ENCODE results near the gene BCR.

Gene BCR

DNA sequence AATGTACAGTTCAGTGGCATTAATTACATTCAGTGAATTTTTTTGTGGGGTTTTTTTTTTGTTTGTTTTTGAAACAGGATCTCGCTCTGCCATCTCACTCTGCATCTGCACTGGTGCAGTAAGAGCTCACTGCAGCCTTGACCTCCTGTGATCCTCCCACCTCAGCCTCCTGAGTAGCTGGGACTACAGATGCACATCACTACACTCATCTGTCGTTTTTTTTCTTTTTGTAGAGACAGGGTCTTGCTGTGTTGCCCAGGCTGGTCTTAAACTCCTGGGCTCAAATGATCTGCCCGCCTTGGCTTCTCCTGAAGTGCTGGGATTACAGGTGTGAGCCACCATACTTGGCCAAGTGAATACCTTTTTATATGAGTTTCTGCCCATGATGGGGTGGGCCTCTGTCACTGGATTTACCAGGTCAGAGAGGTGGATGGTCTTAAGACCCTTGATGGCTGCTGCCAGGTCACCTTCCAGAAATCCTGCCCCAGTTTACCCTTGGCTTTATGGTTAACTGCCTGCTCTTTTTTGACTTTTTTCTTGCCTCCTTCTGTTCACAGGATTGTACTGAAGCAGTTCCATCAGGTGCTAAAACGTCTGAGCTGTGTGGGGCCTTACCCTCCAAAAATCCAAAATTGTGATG is 22.6 kb downstream of the BCR start:
- no peak for DNase-seq

- DNase-seq: no peak
These were observed 23.3 kb downstream of the BCR start for GRCh38 chr22:23203452-23204124.

GRCh38 chr22:23204125-23204488 is 23.8 kb downstream of the BCR start:
- no peak for DNase-seq

GRCh38 chr22:23204541-23205157 is 24.3 kb downstream of the BCR start:
- no peak for DNase-seq

DNA sequence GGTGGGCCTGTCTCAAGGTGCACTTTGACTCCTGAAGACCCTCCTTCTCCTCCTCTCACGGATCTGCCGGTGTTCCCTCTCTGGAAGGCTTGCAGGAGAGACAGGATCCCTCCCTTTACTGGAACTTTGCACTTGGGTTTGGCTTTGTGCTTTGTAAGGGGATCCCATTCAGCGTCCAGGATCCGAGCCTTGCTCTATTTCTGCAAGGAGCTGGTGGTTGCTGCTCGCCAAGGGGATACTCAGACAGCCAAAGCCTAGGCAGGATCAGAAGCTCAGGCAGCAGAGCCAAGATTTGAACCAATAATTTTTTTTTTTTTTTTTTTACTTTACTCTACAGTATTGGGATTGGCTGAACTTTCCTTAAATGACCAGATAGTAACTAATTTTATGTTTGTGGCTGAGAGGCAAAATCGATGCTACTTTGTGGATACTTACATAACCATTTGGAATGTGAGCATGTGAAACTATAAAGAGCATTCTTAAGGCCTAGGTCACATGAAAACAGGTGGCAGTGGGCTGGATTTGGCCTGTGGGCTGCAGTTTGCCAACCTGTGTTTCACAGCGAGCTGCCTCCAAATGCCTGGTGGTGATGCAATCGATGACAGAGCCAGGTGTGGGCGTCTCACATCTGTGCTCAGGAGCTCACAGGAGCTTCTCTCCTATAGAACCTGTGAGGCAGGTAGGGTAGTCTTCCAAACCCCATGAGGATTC is 25.2 kb downstream of the BCR start:
- DNase-seq: no peak

- DNase-seq: no peak
These were observed 26.6 kb downstream of the BCR start for GRCh38 chr22:23206915-23207314.

- no peak for DNase-seq
These were observed 27.6 kb downstream of the BCR start for GRCh38 chr22:23207729-23208393.

GRCh38 chr22:23210428-23211170 is 30.3 kb downstream of the BCR start:
- DNase-seq: no peak

DNA sequence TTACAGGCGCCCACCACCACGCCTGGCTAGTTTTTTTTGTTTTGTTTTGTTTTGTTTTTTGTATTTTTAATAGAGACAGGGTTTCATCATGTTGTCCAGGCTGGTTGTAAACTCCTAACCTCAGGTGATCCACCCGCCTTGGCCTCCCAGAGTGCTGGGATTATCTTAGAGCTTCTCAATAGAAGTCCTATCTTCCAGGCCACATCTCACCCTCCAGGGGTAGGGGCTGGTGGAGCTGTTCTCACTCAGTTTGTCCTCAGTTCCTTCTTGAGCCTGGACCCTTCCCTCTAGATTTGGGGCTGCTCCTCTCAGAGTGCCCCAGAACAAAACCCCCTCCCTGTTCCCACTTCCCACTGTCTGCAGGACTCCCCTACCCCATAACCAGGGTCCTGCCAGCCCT is 31.3 kb downstream of the BCR start:
- DNase-seq: no peak

- DNase-seq: no peak
These were observed 32.0 kb downstream of the BCR start for GRCh38 chr22:23212061-23213021.

DNA sequence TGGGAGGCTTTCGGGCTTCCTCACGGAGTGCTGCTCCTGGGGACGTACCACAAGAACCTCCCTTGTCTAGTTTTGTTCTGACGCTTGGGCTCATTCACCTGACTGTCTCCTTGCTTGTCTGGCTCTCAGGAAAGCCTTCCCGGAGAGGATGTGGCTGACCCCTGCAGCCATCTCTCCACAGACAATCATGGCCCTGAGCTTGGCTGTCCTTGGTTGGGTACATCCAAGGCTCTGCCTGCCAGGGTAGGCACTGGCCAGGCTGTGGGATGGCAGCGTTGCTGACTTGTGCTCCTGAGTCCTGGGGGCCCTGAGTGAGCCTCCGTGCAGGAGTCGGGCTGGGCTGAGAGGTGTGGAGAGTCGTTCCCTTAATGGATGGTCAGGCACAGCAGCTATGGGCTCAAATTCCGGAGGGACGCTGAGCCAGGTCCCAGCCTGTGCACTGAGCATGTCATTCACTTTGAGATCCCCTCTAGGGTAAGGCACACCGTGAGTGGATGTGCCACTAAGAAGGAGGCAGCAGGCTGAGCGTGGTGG is 32.8 kb downstream of the BCR start:
- no peak for DNase-seq

- no peak for DNase-seq
These were observed 33.4 kb downstream of the BCR start for GRCh38 chr22:23213581-23214334.

- DNase-seq: no peak
These were observed 34.1 kb downstream of the BCR start for GRCh38 chr22:23214398-23214797.

- no peak for DNase-seq
These were observed 35.3 kb downstream of the BCR start for GRCh38 chr22:23215294-23216241.

- DNase-seq: peak; percentile 23
These were observed 36.3 kb downstream of the BCR start for GRCh38 chr22:23216461-23217170.

GRCh38 chr22:23217171-23218052 is 37.1 kb downstream of the BCR start:
- DNase-seq: no peak

All from T-helper 9 cell (primary cell).